Spleen (tissue), 11 donors: ENCODE data around the gene TSSC4. TPM values are rescaled to one million over a fixed set of nuclear protein-coding genes. Genes with fewer than 3 reads are reported as not detected.

Source experiments
- DNase-seq: peaks from one replicate; pipeline ENCODE4 v3.0.0-alpha.2; 2020
- H3K27ac ChIP-seq, 8 donors: fragments of 200-600 bp; sonication (generic) in 7 of 8; 1 replicate in 4 of 8; 2 replicates in 4 of 8; pipeline versions ENCODE4 v1.5.0 to v1.8.0; 2016 to 2021; ENCODE audit warnings: inconsistent platforms in 4 of 8, mild to moderate bottlenecking in 4 of 8, moderate library complexity in 1 of 8
- H3K27me3 ChIP-seq, 7 donors: fragments of 200-600 bp; sonication (generic) in 6 of 7; replicated peaks in 1 of 7; 1 replicate in 4 of 7; 2 replicates in 3 of 7; pipeline versions ENCODE4 v1.5.0 to v1.8.0; 2016 to 2021; ENCODE audit warnings: inconsistent platforms in 3 of 7, mild to moderate bottlenecking in 1 of 7
- H3K36me3 ChIP-seq, 6 donors: fragments of 200-600 bp; sonication (generic) in 5 of 6; 1 replicate in 4 of 6; 2 replicates in 2 of 6; pipeline versions ENCODE4 v1.5.0 to v1.8.0; 2016 to 2021; ENCODE audit warnings: inconsistent platforms in 2 of 6
- H3K4me1 ChIP-seq, 6 donors: fragments of 200-600 bp; sonication (generic) in 5 of 6; 1 replicate in 3 of 6; 2 replicates in 3 of 6; pipeline versions ENCODE4 v1.5.0 to v1.8.0; 2016 to 2021; ENCODE audit warnings: inconsistent platforms in 3 of 6
- H3K4me3 ChIP-seq, 8 donors: fragments of 200-600 bp; sonication (generic) in 7 of 8; 1 replicate in 4 of 8; 2 replicates in 4 of 8; pipeline versions ENCODE4 v1.5.0 to v1.8.0; 2016 to 2021; ENCODE audit warnings: inconsistent platforms in 4 of 8, mild to moderate bottlenecking in 4 of 8, moderate library complexity in 2 of 8
- H3K9me3 ChIP-seq, 8 donors: fragments of 200-600 bp; sonication (generic) in 7 of 8; 1 replicate in 4 of 8; 2 replicates in 4 of 8; pipeline versions ENCODE4 v1.5.0 to v1.8.0; 2016 to 2021; ENCODE audit warnings: inconsistent platforms in 4 of 8
- POLR2A ChIP-seq, 3 donors: fragments of 450-650 bp; IDR thresholded peaks; one replicate each; pipeline ENCODE4 v1.5.1; 2017; ENCODE audit warnings: antibody characterized with exemption in 3 of 3, mild to moderate bottlenecking in 1 of 3
- POLR2AphosphoS5 ChIP-seq, 3 donors: sonication (generic); formaldehyde crosslinking; IDR thresholded peaks; one replicate each; pipeline ENCODE4 v1.5.1; 2017; ENCODE audit warnings: antibody characterized with exemption in 3 of 3
- WGBS, 5 donors: extraction: QIAGEN DNeasy Blood & Tissue Kit in 3 of 5; methylation state at CpG; one replicate each; pipeline versions ENCODE4 v1.1.5 to v1.1.7; 2013 to 2018; 5-methylcytosine and 5-hydroxymethylcytosine counted together
- intact Hi-C: fragments of 100-400 bp; cut with DNase I; formaldehyde crosslinking; loops from one replicate; pipeline ENCODE4 v1.15.0; 2023; ENCODE audit warnings: low total_unique reads
- polyA plus RNA-seq, 3 donors: library from polyadenylated mRNA; stranded (reverse); fragments of 200-250 nt; gene quantifications; one replicate each; pipeline ENCODE4 v1.2.1, GENCODE V29; 2013
- total RNA-seq, 7 donors: library from RNA; depleted of rRNA in 3 of 7; stranded (reverse); fragments of >200 nt in 3 of 7; fragmentation: NEBNext Ultra II Directional in 4 of 7; extraction: Animal tissue kit (Norgen Biotek cat#: 25700) in 4 of 7; gene quantifications; one replicate each; pipeline versions ENCODE4 v1.1.0 to v1.2.1, GENCODE V29; 2016 to 2021
- TF ChIP-seq, protein P1 (sequence below), 11 experiments: fragments of 200-600 bp in 7 of 11; fragments of 450-650 bp in 4 of 11; sonication (generic) in 4 of 11; IDR thresholded peaks in 8 of 11; conservative IDR thresholded peaks in 3 of 11; 1 replicate in 7 of 11; 2 replicates in 4 of 11; pipeline versions ENCODE4 v1.4.0 to v1.8.0; 2016 to 2021; ENCODE audit warnings: antibody characterized with exemption in 11 of 11, inconsistent platforms in 4 of 11, mild to moderate bottlenecking in 1 of 11
- donor health status: healthy with polysubstance abuse.
- donor health status: DM: no; HTN: no; CAD: no; lungs with moderate emphysema.
- donor health status: DM: no; HTN: no; CAD: no.
- donor health status: Bipolar disorder and iron deficiency.
- donor health status: healthy.
- donor health status: DM: no; HTN: no; CAD: no.
- donor health status: DM: yes; HTN: yes; CAD: no.

Gene TSSC4
- total and polyA plus RNA-seq, 10 donors, result 28.7 to 94.4 (median 43.7) TPM

DNA sequence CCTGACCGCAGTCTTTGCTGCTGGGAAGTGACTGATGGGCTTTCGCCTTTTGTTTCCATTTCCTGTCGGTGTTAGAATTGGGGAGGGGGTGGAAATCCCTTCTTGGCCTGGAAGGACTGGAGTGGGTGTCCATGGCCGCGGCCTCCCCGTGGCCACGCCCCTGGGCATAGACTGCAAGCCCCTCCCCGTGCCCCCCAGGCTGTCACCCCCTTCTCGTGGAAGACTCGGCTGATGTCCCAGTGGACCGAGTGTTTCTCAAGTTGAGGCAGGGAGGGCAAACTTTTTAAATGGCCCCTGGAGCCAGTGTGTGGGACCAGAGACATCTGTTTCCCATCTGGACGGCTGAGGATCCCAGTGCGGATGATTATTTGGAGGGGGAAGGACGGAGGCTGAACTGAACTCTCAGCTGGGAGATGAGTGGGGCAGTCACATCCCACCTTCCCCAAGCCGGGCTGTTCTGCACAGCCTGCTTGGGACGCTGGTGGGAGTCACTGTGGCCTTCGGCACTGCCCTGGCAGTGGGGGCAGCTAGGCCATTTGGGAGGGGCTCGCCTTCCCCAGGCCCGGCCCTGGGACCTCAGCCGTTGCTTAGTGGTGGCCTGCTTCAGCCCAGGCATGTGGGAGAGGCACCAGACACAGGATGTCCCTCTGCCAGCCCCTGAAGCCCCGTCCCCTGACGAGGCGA lies 21.9 kb upstream of the TSSC4 start:
- Histone ChIP-seq H3K36me3 (peaks cover 0 to 7% (median 0%) of the 10 kb centered on the region in 6 donors), H3K4me3 (peak overlapping the region; percentile 75 to 97 (median 86)), H3K27me3 (peaks cover 0 to 12% (median 0%) of the 10 kb centered on the region in 7 donors), H3K9me3 (no peaks in the 10 kb centered on the region), H3K27ac (peak overlapping the region; percentile 90 to 98 (median 96)), H3K4me1 (peaks cover 45 to 89% (median 68%) of the 10 kb centered on the region in 6 donors)
- intact Hi-C loops, result no loop called here
- TF ChIP-seq POLR2A (IDR thresholded peaks at IDR 0.05) (no peak), POLR2AphosphoS5 (IDR thresholded peaks at IDR 0.05) (peak; percentile 61 to 84 (median 83))
- TF ChIP-seq, protein P1, sequence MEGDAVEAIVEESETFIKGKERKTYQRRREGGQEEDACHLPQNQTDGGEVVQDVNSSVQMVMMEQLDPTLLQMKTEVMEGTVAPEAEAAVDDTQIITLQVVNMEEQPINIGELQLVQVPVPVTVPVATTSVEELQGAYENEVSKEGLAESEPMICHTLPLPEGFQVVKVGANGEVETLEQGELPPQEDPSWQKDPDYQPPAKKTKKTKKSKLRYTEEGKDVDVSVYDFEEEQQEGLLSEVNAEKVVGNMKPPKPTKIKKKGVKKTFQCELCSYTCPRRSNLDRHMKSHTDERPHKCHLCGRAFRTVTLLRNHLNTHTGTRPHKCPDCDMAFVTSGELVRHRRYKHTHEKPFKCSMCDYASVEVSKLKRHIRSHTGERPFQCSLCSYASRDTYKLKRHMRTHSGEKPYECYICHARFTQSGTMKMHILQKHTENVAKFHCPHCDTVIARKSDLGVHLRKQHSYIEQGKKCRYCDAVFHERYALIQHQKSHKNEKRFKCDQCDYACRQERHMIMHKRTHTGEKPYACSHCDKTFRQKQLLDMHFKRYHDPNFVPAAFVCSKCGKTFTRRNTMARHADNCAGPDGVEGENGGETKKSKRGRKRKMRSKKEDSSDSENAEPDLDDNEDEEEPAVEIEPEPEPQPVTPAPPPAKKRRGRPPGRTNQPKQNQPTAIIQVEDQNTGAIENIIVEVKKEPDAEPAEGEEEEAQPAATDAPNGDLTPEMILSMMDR (IDR thresholded peaks at IDR 0.05 in 8 of 11, conservative IDR thresholded peaks at IDR 0.05 in 3 of 11), result no peak
- WGBS, 5 donors, result 19 to 37% (median 29%) methylated on average over 18 to 23 of the region's 23 CpGs
- DNase-seq, result peak; percentile 82

DNA sequence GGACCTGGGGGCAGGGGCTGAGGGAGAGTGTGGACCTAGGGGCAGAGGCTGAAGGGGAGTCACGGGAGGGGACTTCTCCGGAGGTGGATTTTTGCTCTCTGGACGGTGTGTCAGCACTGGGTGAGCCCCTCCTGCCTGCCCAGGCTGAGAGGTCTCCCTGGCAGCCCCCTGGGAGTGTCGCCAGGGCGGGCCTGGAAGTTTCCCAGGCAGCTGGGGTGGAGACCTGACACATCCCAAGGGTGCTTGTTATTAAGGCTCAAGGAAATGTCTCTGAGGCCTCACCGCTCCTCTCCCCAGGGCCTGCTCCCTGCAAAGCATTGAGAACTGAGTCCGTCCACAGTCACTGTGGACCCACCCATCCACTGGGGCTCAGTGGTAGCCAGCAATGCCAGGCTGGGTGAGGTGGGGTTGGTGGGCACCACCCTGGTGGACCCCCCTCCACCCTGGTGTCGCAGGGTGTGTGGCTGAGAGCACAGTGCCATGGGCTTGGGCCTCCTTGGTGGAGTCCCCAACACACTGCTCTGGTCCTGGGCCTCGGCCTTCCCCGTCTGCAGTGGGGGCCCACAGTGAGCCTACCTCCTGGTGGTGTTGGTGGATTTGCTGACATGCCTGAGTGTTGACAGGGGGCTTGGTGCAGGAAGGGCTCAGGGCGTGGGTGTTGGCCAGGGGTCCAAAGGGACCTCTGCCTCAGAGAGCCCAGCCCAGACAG lies 20.9 kb upstream of the TSSC4 start:
- intact Hi-C loops, result loop anchor here (2.0 kb wide), 1 partner anchor 65 kb away; no protein-coding TSS in a partner anchor
- Histone ChIP-seq H3K4me3 (peak overlapping the region in 7 of 8 donors; percentile 15 to 97 (median 85)), H3K9me3 (no peaks in the 10 kb centered on the region), H3K27me3 (peaks cover 0 to 12% (median 0%) of the 10 kb centered on the region in 7 donors), H3K27ac (peak overlapping the region; percentile 68 to 98 (median 92)), H3K4me1 (peaks cover 49 to 96% (median 76%) of the 10 kb centered on the region in 6 donors), H3K36me3 (peaks cover 0 to 7% (median 0%) of the 10 kb centered on the region in 6 donors)
- TF ChIP-seq, protein P1 (IDR thresholded peaks at IDR 0.05 in 8 of 11, conservative IDR thresholded peaks at IDR 0.05 in 3 of 11), result no peak
- TF ChIP-seq POLR2AphosphoS5 (IDR thresholded peaks at IDR 0.05) (peak in 1 of 3 donors; percentile 44), POLR2A (IDR thresholded peaks at IDR 0.05) (no peak)
- 40 to 79% (median 63%) methylated on average over 6 to 11 of the region's 11 CpGs for WGBS, 5 donors
- peak; percentile 77 for DNase-seq

DNA sequence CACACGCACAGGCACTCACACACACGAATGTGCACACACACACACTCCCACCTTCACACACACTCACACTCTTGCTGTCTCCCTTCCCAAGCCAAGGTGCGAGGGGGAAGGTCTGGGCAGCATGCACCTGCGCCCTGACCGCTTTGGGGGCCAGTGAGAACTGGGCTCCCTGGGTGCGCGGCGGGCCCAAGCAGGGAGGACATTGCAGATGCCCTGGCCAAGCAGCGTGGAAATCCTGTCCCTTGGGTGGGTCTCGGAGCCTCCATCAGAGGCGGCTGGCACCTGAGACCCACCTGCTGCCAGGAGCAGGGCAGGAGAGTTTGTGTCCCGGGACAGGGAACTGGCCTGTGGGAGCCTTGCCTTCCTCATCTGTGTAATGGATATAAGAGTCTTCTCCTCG lies 20.2 kb upstream of the TSSC4 start:
- H3K36me3 ChIP-seq, result peaks cover 0 to 14% (median 0%) of the 10 kb centered on the region in 6 donors
- peak overlapping the region; percentile 68 to 98 (median 92) for H3K27ac ChIP-seq
- DNase-seq, result no peak
- no peaks in the 10 kb centered on the region for H3K9me3 ChIP-seq
- TF ChIP-seq POLR2A (IDR thresholded peaks at IDR 0.05) (no peak), POLR2AphosphoS5 (IDR thresholded peaks at IDR 0.05) (no peak)
- TF ChIP-seq, protein P1 (IDR thresholded peaks at IDR 0.05 in 8 of 11, conservative IDR thresholded peaks at IDR 0.05 in 3 of 11), result no peak
- peaks cover 0 to 12% (median 0%) of the 10 kb centered on the region in 7 donors for H3K27me3 ChIP-seq
- intact Hi-C loops, result loop anchor here (2.0 kb wide), 1 partner anchor 66 kb away; no protein-coding TSS in a partner anchor
- 52 to 70% (median 62%) methylated on average over 6 to 13 of the region's 13 CpGs for WGBS, 5 donors
- peaks cover 56 to 96% (median 82%) of the 10 kb centered on the region in 6 donors for H3K4me1 ChIP-seq
- peak overlapping the region in 7 of 8 donors; percentile 4 to 97 (median 85) for H3K4me3 ChIP-seq
